Nephron progenitor cell (in vitro differentiated cells): ENCODE results near the gene TMTC2.

Source experiments
- DNase-seq: peaks from one replicate; pipeline ENCODE4 v3.0.0; 2021
- H3K27ac Mint-ChIP-seq: 2 replicates; pipeline ENCODE4 v1.8.0; 2021; ENCODE audit warnings: mild to moderate bottlenecking, moderate library complexity, mixed read lengths
- H3K27me3 Mint-ChIP-seq: 2 replicates; pipeline ENCODE4 v1.8.0; 2021; ENCODE audit warnings: mild to moderate bottlenecking, low read depth, mixed read lengths; ENCODE audit not compliant: poor library complexity
- H3K36me3 Mint-ChIP-seq: 2 replicates; pipeline ENCODE4 v1.8.0; 2021; ENCODE audit warnings: low read depth, mixed read lengths
- H3K4me1 Mint-ChIP-seq: 2 replicates; pipeline ENCODE4 v1.8.0; 2021; ENCODE audit warnings: mixed read lengths
- H3K4me3 Mint-ChIP-seq: 2 replicates; pipeline ENCODE4 v1.8.0; 2021; ENCODE audit warnings: mild to moderate bottlenecking, moderate library complexity, mixed read lengths
- H3K9me3 Mint-ChIP-seq: 2 replicates; pipeline ENCODE4 v1.8.0; 2021; ENCODE audit warnings: mild to moderate bottlenecking, moderate library complexity, mixed read lengths
- TF ChIP-seq, protein P1 (sequence below): fragments of 200-600 bp; sonication (generic); IDR thresholded peaks from 2 replicates; pipeline ENCODE4 v1.5.0; 2021; ENCODE audit warnings: antibody characterized with exemption

The TMTC2 gene

DNA sequence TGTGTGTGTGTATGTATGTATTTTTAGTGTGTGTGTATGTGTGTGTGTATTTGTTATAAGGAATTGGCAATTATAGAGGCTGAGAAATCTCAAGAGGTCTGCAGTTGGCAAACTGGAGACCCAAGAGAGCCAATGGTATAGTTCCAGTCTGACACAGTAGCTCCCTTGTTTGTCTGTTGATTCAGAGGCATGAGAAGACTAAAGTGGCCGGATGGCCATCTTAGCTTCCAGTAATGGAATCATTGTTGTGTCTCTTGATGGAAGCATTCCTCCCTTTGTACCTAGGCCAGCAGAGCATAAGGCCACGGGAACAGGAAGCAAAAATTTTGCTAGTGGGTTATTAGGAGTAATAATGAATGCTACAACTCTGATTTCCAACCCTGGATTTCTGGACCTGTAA lies 460.6 kb downstream of the TMTC2 start:
- H3K4me1 Mint-ChIP-seq, result no peaks in the 10 kb centered on the region
- H3K27me3 Mint-ChIP-seq, result peaks cover 4% of the 10 kb centered on the region
- TF ChIP-seq, protein P1, sequence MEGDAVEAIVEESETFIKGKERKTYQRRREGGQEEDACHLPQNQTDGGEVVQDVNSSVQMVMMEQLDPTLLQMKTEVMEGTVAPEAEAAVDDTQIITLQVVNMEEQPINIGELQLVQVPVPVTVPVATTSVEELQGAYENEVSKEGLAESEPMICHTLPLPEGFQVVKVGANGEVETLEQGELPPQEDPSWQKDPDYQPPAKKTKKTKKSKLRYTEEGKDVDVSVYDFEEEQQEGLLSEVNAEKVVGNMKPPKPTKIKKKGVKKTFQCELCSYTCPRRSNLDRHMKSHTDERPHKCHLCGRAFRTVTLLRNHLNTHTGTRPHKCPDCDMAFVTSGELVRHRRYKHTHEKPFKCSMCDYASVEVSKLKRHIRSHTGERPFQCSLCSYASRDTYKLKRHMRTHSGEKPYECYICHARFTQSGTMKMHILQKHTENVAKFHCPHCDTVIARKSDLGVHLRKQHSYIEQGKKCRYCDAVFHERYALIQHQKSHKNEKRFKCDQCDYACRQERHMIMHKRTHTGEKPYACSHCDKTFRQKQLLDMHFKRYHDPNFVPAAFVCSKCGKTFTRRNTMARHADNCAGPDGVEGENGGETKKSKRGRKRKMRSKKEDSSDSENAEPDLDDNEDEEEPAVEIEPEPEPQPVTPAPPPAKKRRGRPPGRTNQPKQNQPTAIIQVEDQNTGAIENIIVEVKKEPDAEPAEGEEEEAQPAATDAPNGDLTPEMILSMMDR, result no peak
- no peaks in the 10 kb centered on the region for H3K36me3 Mint-ChIP-seq
- H3K4me3 Mint-ChIP-seq, result no peak overlapping the region
- H3K9me3 Mint-ChIP-seq, result peaks cover under 1% of the 10 kb centered on the region
- no peak overlapping the region for H3K27ac Mint-ChIP-seq
- DNase-seq, result no peak

DNA sequence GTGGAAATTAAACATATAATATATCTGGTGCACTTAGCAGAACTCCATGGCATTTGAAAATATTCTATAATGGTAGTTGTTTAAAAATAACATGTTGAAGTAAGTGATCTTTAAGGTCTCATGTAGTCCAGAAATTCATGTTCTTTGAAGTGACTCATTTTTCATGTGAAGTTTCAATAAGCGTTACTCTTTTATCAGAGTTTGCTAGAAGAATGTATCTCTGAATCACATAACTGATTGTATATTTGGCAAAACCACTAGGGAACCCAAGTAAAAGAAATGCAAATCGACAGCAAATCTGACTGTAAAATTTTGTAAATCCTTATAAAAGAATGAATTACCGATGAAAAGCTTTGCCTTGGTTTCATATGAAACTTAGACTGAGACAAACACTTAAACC lies 463.3 kb downstream of the TMTC2 start:
- Mint-ChIP-seq H3K36me3 (no peaks in the 10 kb centered on the region), H3K9me3 (no peaks in the 10 kb centered on the region), H3K4me1 (no peaks in the 10 kb centered on the region), H3K4me3 (no peak overlapping the region), H3K27ac (no peak overlapping the region), H3K27me3 (peaks cover 4% of the 10 kb centered on the region)
- DNase-seq, result no peak
- TF ChIP-seq, protein P1, result no peak

DNA sequence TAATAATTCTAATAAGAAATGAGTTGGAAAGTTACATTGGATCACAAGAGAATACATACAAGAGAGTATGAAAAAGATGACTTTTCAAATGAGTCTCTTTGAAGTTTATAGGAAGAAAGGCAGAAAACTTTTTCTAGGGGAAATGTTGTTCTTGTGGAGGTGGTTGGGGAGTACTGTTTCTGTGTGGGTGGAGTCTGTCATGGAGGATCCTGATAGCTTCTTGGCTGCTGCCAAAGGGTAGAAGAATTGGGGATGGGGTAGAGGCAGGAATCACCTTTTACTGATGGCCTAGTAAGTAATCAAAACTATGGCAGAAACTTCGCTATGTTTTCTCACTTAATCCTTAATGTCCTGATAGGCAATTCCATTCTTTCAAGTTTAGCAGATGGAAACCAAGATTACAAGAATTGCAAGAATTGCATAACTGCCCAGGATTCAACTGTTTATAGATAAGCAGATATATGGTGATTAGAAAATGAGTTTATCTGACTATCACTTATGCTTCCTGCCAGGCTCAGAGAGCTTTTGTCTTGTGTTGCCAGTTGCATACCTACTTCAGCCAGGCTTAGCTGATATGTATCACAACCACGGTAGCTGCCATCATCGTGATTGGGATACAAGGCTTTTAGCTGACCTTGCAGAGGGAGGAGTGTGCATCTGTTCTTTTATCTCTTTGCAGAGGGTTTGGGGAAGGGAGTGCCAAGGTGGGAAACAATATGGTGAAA lies 463.9 kb downstream of the TMTC2 start:
- no peak for DNase-seq
- no peak overlapping the region for H3K4me3 Mint-ChIP-seq
- TF ChIP-seq, protein P1, result no peak
- no peaks in the 10 kb centered on the region for H3K9me3 Mint-ChIP-seq
- H3K36me3 Mint-ChIP-seq, result no peaks in the 10 kb centered on the region
- no peaks in the 10 kb centered on the region for H3K4me1 Mint-ChIP-seq
- peaks cover 3% of the 10 kb centered on the region for H3K27me3 Mint-ChIP-seq
- no peak overlapping the region for H3K27ac Mint-ChIP-seq

DNA sequence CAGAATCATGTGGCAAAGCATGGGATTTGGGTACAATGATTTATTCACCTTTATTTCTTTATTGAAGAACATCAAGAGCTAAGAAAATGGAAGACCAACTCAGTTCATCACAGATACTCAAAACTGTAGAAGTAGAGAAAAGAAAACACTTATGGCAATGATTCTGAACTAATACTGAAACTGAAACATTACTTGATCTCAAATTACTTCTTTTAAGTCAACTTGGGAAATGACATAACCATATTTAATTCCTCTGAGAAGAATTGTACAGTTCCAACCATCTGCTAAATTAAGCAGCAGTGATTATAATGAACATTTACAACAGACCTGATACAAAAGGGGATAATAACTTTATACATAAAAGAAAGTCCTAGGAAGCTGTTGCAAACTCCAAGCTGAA lies 466.5 kb downstream of the TMTC2 start:
- Mint-ChIP-seq H3K36me3 (no peaks in the 10 kb centered on the region), H3K27ac (no peak overlapping the region), H3K4me3 (no peak overlapping the region), H3K9me3 (no peaks in the 10 kb centered on the region), H3K27me3 (peaks cover 3% of the 10 kb centered on the region), H3K4me1 (peaks cover 6% of the 10 kb centered on the region)
- no peak for DNase-seq
- TF ChIP-seq, protein P1, result no peak

DNA sequence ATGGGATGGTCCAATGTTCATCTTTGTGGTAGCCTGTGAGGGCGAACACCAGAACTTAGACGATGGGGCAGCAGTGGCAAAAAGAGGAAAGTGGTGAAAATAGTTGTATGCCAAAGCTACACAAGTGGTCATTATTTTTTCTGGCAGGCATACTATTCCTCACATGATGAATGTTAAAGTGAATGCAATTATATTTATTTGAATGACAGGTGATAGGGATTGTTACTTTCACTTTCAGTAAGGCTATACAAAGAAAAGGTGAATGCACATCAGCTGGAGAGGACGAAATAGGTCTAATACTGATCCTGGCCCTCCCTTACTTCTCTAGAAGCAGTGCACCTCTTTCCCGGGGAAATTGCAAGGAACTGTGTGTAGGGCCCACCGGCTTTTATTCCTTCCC lies 470.1 kb downstream of the TMTC2 start:
- H3K4me3 Mint-ChIP-seq, result no peak overlapping the region
- peaks cover 6% of the 10 kb centered on the region for H3K4me1 Mint-ChIP-seq
- peaks cover 3% of the 10 kb centered on the region for H3K27me3 Mint-ChIP-seq
- TF ChIP-seq, protein P1, result no peak
- no peak overlapping the region for H3K27ac Mint-ChIP-seq
- H3K9me3 Mint-ChIP-seq, result no peaks in the 10 kb centered on the region
- DNase-seq, result no peak
- no peaks in the 10 kb centered on the region for H3K36me3 Mint-ChIP-seq

DNA sequence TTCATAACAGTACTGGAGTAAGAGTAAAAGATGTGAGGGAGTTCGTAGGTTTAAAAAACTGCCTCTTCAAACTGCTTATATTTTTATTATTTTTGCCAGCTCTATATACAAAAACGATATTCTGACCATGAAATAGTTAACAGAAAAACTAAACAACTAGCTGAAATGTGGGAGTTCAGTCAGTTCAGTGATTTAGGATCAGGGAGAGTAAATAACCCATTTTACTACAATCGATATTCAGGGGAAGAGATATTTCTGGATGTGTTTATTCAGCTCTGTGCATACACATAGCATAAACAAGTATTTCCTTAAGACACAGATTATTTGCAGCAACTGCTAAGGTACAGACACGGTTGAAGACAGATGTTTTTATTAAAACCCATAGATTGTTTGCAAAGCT lies 470.9 kb downstream of the TMTC2 start:
- Mint-ChIP-seq H3K9me3 (no peaks in the 10 kb centered on the region), H3K36me3 (no peaks in the 10 kb centered on the region), H3K27me3 (peaks cover 3% of the 10 kb centered on the region), H3K4me1 (peaks cover 6% of the 10 kb centered on the region), H3K4me3 (no peak overlapping the region), H3K27ac (no peak overlapping the region)
- TF ChIP-seq, protein P1, result no peak
- DNase-seq, result no peak
